Astrocyte (in vitro differentiated cells and primary cell): ENCODE data around the gene GOLGA6L1. TPM values are rescaled to one million over a fixed set of nuclear protein-coding genes. Genes with fewer than 3 reads are reported as not detected.

Experiments
- DNase-seq: peaks from one replicate; pipeline ENCODE4 v3.0.0-alpha.2; 2010; ENCODE audit warnings: low read depth
- FAIRE-seq: peaks from 2 replicates; lab custom pipeline; 2011; peaks lifted over from hg19 to GRCh38; lab: Jason Lieb, UNC
- H2AFZ ChIP-seq: 2 replicates; pipeline ENCODE4 v1.6.0; 2012; ENCODE audit warnings: low read depth, low read length, inconsistent platforms
- H3K27ac ChIP-seq: 2 replicates; pipeline ENCODE4 v1.5.1; 2011; ENCODE audit warnings: low read depth, low read length, inconsistent platforms
- H3K27me3 ChIP-seq: 2 replicates; pipeline ENCODE4 v1.6.0; 2011; ENCODE audit warnings: low read length, inconsistent platforms; ENCODE audit not compliant: insufficient read depth
- H3K36me3 ChIP-seq: 2 replicates; pipeline ENCODE4 v1.5.1; 2011; ENCODE audit warnings: low read length, inconsistent platforms; ENCODE audit not compliant: insufficient read depth
- H3K4me1 ChIP-seq: 2 replicates; pipeline ENCODE4 v1.5.1; 2011; ENCODE audit warnings: low read length, inconsistent platforms; ENCODE audit not compliant: insufficient read depth
- H3K4me2 ChIP-seq: 2 replicates; pipeline ENCODE4 v1.6.0; 2012; ENCODE audit warnings: low read length, inconsistent platforms
- H3K4me3 ChIP-seq: 2 replicates; pipeline ENCODE4 v1.5.1; 2011; ENCODE audit warnings: low read depth, mild to moderate bottlenecking, low read length, inconsistent platforms; ENCODE audit not compliant: insufficient read depth
- H3K79me2 ChIP-seq: 2 replicates; pipeline ENCODE4 v1.6.0; 2012; ENCODE audit warnings: mild to moderate bottlenecking, low read length, inconsistent platforms; ENCODE audit not compliant: insufficient read depth
- H3K9ac ChIP-seq: 2 replicates; pipeline ENCODE4 v1.6.0; 2012; ENCODE audit warnings: mild to moderate bottlenecking, low read length, inconsistent platforms
- H3K9me3 ChIP-seq: 2 replicates; pipeline ENCODE4 v1.5.1; 2012; ENCODE audit warnings: low read depth, mild to moderate bottlenecking, low read length, inconsistent platforms; ENCODE audit not compliant: insufficient read depth
- H4K20me1 ChIP-seq: 2 replicates; pipeline ENCODE4 v1.6.0; 2012; ENCODE audit warnings: low read length, inconsistent platforms; ENCODE audit not compliant: insufficient read depth
- H3K27ac Mint-ChIP-seq: one replicate; pipeline ENCODE4 v1.8.0; 2021; ENCODE audit warnings: mild to moderate bottlenecking, mixed read lengths; ENCODE audit not compliant: unreplicated experiment
- H3K27me3 Mint-ChIP-seq: one replicate; pipeline ENCODE4 v1.8.0; 2021; ENCODE audit warnings: low read depth, mixed read lengths; ENCODE audit not compliant: unreplicated experiment
- H3K36me3 Mint-ChIP-seq: one replicate; pipeline ENCODE4 v1.8.0; 2021; ENCODE audit warnings: low read depth, mixed read lengths; ENCODE audit not compliant: unreplicated experiment
- H3K4me1 Mint-ChIP-seq: one replicate; pipeline ENCODE4 v1.8.0; 2021; ENCODE audit warnings: low read depth, mixed read lengths; ENCODE audit not compliant: unreplicated experiment
- H3K4me3 Mint-ChIP-seq: one replicate; pipeline ENCODE4 v1.8.0; 2021; ENCODE audit warnings: mild to moderate bottlenecking, moderate library complexity, mixed read lengths; ENCODE audit not compliant: unreplicated experiment
- H3K9me3 Mint-ChIP-seq: one replicate; pipeline ENCODE4 v1.8.0; 2021; ENCODE audit warnings: mild to moderate bottlenecking, mixed read lengths; ENCODE audit not compliant: unreplicated experiment
- CTCF ChIP-seq: IDR thresholded peaks from 2 replicates; pipeline ENCODE4 v1.5.1; 2011; ENCODE audit warnings: low read depth, mild to moderate bottlenecking, inconsistent platforms, low read length, moderate library complexity; ENCODE audit not compliant: insufficient read depth
- EZH2 ChIP-seq: IDR thresholded peaks from 2 replicates; pipeline ENCODE4 v1.6.1; 2012; ENCODE audit warnings: mild to moderate bottlenecking, low read length, inconsistent platforms; ENCODE audit not compliant: insufficient read depth
- total RNA-seq: library from RNA; stranded (reverse); gene quantifications from 2 replicates; pipeline ENCODE4 v1.2.1, GENCODE V29; 2021

Gene GOLGA6L1
- total RNA-seq, 1 donor from 2014 or later, result not detected

- H3K4me1 ChIP-seq, result no peaks in the 10 kb centered on the region
- no peak overlapping the region for H3K4me2 ChIP-seq
- no peak overlapping the region for H3K4me3 ChIP-seq
- H3K27ac Mint-ChIP-seq, result no peak overlapping the region
- no peaks in the 10 kb centered on the region for H3K9me3 ChIP-seq
- TF ChIP-seq EZH2 (no peak), CTCF (no peak)
- DNase-seq (no peak), FAIRE-seq (no peak)
- no peak overlapping the region for H3K4me3 Mint-ChIP-seq
- H3K27me3 ChIP-seq, result no peaks in the 10 kb centered on the region
- H3K27me3 Mint-ChIP-seq, result peaks cover 9% of the 10 kb centered on the region
- no peaks in the 10 kb centered on the region for H3K4me1 Mint-ChIP-seq
- H2AFZ ChIP-seq, result no peak overlapping the region
- no peaks in the 10 kb centered on the region for H3K36me3 Mint-ChIP-seq
- H3K27ac ChIP-seq, result no peak overlapping the region
- no peak overlapping the region for H3K9ac ChIP-seq
- no peaks in the 10 kb centered on the region for H3K9me3 Mint-ChIP-seq
- no peaks in the 10 kb centered on the region for H3K36me3 ChIP-seq
- no peaks in the 10 kb centered on the region for H4K20me1 ChIP-seq
- H3K79me2 ChIP-seq, result no peaks in the 10 kb centered on the region
Measured at GRCh38 chr15:23081271-23081670, 55.4 kb downstream of the GOLGA6L1 start.

GRCh38 chr15:23079766-23080165 lies 56.9 kb downstream of the GOLGA6L1 start:
- no peaks in the 10 kb centered on the region for H3K79me2 ChIP-seq
- no peak overlapping the region for H3K9ac ChIP-seq
- no peaks in the 10 kb centered on the region for H3K36me3 Mint-ChIP-seq
- no peaks in the 10 kb centered on the region for H3K27me3 ChIP-seq
- H3K4me2 ChIP-seq, result no peak overlapping the region
- no peak overlapping the region for H3K27ac Mint-ChIP-seq
- no peaks in the 10 kb centered on the region for H3K4me1 Mint-ChIP-seq
- TF ChIP-seq CTCF (no peak), EZH2 (no peak)
- no peaks in the 10 kb centered on the region for H3K9me3 ChIP-seq
- H3K4me1 ChIP-seq, result no peaks in the 10 kb centered on the region
- H3K36me3 ChIP-seq, result no peaks in the 10 kb centered on the region
- H3K9me3 Mint-ChIP-seq, result no peaks in the 10 kb centered on the region
- no peak for DNase-seq
- no peak overlapping the region for H3K27ac ChIP-seq
- peaks cover 7% of the 10 kb centered on the region for H3K27me3 Mint-ChIP-seq
- H2AFZ ChIP-seq, result no peak overlapping the region
- H3K4me3 Mint-ChIP-seq, result no peak overlapping the region
- no peak for FAIRE-seq
- no peak overlapping the region for H3K4me3 ChIP-seq
- H4K20me1 ChIP-seq, result no peaks in the 10 kb centered on the region

Other genes starting within 250 kb of the GOLGA6L1 start
- 116 and 117 TPM in 2 replicates for gene CYFIP1, start 156.5 kb downstream of the GOLGA6L1 start, total RNA-seq
- gene TUBGCP5, start 97.3 kb downstream of the GOLGA6L1 start, total RNA-seq, result 13.3 and 13.8 TPM in 2 replicates
- not detected in 2 replicates for gene GOLGA6L26, start 197.4 kb upstream of the GOLGA6L1 start, total RNA-seq
- gene GOLGA8S, start 217.9 kb upstream of the GOLGA6L1 start, total RNA-seq, result 0.14 and 0.26 TPM in 2 replicates